ENCODE results near the gene NKD2. TPM values are rescaled to one million over a fixed set of nuclear protein-coding genes. Genes with fewer than 3 reads are reported as not detected.
"Not testable (repeated sequence)": the region's sequence is repeated elsewhere in the genome, so short reads cannot be mapped to it uniquely, and the experiment has no call there.

NKD2 gene
- total RNA-seq, 2 donors from 2014 or later: 1.4 to 1.5 TPM

DNA sequence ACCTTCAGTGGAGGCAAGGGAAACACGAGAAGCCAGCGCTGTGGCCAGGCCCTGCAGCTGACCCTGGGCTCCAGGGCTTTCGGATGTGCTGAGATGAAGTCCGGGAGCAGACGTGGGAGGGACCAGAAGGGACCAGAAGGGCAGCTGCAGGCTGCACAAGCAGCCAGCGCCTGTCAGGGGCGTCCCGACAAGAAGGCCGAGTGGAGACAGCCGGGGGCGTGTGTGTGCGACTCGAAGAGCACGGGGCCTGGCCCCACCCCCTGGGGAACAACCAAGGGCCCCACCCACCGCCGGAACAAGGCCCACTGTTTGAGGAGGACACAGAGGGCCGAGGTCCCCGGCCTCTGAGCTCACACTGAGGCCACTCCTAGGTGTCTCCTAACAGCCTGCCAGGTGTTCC, 71.8 kb downstream of the NKD2 start:
- H3K27ac ChIP-seq: no peak overlapping the region
- no peaks in the 10 kb centered on the region for H3K4me1 ChIP-seq (ENCODE audit: control insufficient read depth in 1 of 2, low read depth in 2 of 2)
- no peak overlapping the region for H3K4me3 ChIP-seq
- H3K9me3 ChIP-seq: no peaks in the 10 kb centered on the region
- H3K27me3 ChIP-seq (replicated peaks; ENCODE audit: insufficient read depth): no peaks in the 10 kb centered on the region
- no peak for DNase-seq (ENCODE audit: low spot score)
- TF ChIP-seq, protein P1, sequence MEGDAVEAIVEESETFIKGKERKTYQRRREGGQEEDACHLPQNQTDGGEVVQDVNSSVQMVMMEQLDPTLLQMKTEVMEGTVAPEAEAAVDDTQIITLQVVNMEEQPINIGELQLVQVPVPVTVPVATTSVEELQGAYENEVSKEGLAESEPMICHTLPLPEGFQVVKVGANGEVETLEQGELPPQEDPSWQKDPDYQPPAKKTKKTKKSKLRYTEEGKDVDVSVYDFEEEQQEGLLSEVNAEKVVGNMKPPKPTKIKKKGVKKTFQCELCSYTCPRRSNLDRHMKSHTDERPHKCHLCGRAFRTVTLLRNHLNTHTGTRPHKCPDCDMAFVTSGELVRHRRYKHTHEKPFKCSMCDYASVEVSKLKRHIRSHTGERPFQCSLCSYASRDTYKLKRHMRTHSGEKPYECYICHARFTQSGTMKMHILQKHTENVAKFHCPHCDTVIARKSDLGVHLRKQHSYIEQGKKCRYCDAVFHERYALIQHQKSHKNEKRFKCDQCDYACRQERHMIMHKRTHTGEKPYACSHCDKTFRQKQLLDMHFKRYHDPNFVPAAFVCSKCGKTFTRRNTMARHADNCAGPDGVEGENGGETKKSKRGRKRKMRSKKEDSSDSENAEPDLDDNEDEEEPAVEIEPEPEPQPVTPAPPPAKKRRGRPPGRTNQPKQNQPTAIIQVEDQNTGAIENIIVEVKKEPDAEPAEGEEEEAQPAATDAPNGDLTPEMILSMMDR (IDR thresholded peaks at IDR 0.05): no peak
- ATAC-seq (ENCODE audit: insufficient number of reproducible peaks, low FRiP score, low read depth): no peak
- H3K36me3 ChIP-seq: peaks cover 11% of the 10 kb centered on the region

DNA sequence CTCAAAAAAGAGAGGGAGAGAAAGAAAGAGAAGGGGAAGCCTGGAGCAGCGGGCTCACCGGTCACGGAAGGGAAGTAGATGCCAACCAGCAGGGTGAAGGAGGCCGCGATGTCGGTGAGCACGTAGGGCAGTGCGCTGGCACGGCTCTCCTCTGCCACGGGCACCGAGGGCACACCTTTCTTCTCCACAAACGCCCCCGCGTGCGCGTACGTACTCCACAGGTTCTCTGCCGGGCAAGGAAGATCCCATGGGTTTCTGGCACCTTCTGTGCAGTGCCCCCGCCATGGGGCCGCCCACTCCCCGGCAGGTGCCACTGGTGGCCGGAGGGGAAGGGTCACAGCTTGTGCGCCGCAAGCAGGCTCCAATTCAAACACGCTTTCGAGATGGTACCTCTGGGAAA, 72.9 kb downstream of the NKD2 start:
- no peaks in the 10 kb centered on the region for H3K4me1 ChIP-seq (ENCODE audit: control insufficient read depth in 1 of 2, low read depth in 2 of 2)
- no peak overlapping the region for H3K27ac ChIP-seq
- H3K9me3 ChIP-seq: no peaks in the 10 kb centered on the region
- DNase-seq (ENCODE audit: low spot score) (no peak), ATAC-seq (ENCODE audit: insufficient number of reproducible peaks, low FRiP score, low read depth) (no peak)
- peaks cover 11% of the 10 kb centered on the region for H3K36me3 ChIP-seq
- no peak overlapping the region for H3K4me3 ChIP-seq
- no peaks in the 10 kb centered on the region for H3K27me3 ChIP-seq (replicated peaks; ENCODE audit: insufficient read depth)
- TF ChIP-seq, protein P1 (IDR thresholded peaks at IDR 0.05): no peak

DNA sequence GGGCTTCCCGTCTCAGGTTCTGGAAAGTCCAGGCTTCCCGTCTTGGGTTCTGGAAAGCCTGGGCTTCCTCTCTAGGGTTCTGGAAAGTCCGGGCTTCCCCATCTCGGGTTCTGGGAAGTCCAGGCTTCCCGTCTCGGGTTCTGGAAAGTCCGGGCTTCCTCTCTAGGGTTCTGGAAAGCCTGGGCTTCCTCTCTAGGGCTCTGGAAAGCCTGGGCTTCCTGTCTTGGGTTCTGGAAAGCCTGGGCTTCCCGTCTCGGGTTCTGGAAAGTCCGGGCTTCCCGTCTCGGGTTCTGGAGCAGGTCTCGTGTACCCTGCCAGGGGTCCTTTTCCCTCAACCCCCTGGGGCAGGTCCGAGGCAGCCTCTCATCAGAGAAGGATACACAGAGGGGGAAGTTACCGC, 74.4 kb downstream of the NKD2 start:
- H3K9me3 ChIP-seq; H3K4me3 ChIP-seq; H3K27me3 ChIP-seq (replicated peaks; ENCODE audit: insufficient read depth); H3K4me1 ChIP-seq (ENCODE audit: control insufficient read depth in 1 of 2, low read depth in 2 of 2); ATAC-seq (ENCODE audit: insufficient number of reproducible peaks, low FRiP score, low read depth); DNase-seq (ENCODE audit: low spot score); H3K27ac ChIP-seq: not testable (repeated sequence)
- peaks cover 11% of the 10 kb centered on the region for H3K36me3 ChIP-seq

DNA sequence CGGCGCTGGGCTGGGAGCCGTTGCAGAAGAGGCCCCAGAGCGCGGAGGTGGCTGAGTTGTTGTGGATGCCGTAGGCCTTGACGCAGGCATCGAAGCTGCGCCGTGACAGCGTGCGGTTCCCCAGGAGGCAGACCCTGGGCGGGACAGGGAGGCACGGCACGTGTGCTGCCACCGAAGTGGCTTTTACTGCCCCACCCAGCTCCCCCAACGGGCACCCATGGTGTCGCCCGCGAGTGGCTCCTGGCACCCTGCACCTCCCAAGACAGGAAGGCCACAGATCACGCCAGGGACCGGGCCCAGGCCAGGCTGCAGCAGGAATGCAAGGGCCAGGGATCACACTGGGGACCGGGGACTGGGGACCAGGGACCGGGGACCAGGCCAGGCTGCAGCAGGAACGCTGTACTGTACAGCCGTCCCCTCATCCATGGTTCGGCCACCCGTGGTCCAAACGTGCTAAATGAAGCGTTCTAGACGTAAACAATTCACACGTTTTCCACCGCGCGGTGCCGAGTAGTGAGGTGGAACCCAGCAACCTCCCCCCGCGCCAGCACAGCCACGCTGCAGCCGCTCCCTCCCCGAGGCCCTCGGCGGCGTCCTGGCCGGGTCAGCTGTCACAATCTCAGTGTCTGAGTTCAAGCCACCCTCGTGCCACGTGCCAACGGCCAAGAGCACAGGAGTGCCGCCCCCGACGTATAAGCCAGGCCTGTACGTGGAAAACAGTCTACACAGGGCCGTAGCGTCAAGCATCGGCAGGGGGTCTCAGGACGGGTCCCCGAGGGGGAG, 75.4 kb downstream of the NKD2 start:
- DNase-seq (ENCODE audit: low spot score) (no peak), ATAC-seq (ENCODE audit: insufficient number of reproducible peaks, low FRiP score, low read depth) (no peak)
- H3K27me3 ChIP-seq (replicated peaks; ENCODE audit: insufficient read depth): no peaks in the 10 kb centered on the region
- peaks cover 11% of the 10 kb centered on the region for H3K36me3 ChIP-seq
- H3K27ac ChIP-seq: no peak overlapping the region
- no peaks in the 10 kb centered on the region for H3K9me3 ChIP-seq
- no peak overlapping the region for H3K4me3 ChIP-seq
- TF ChIP-seq, protein P1 (IDR thresholded peaks at IDR 0.05): no peak
- no peaks in the 10 kb centered on the region for H3K4me1 ChIP-seq (ENCODE audit: control insufficient read depth in 1 of 2, low read depth in 2 of 2)

DNA sequence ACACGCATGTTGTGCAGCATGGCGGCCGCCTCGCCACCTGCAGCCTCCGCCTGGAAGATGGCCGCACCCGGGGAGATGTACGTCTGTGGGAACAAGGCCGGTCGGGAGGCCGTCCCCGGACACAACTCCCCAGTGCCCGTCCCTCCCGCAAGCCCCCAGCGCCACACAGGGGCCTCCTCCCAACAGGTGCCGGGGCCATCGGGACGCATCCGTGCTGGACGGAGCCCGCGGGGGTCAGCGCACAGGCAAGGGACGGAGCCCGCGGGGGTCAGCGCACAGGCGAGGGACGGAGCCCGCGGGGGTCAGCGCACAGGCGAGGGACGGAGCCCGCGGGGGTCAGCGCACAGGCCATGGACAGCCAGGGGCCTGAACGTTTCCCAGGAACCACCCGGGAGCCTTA, 76.8 kb downstream of the NKD2 start:
- no peak overlapping the region for H3K4me3 ChIP-seq
- no peak overlapping the region for H3K27ac ChIP-seq
- DNase-seq (ENCODE audit: low spot score) (no peak), ATAC-seq (ENCODE audit: insufficient number of reproducible peaks, low FRiP score, low read depth) (no peak)
- H3K9me3 ChIP-seq: no peaks in the 10 kb centered on the region
- no peaks in the 10 kb centered on the region for H3K4me1 ChIP-seq (ENCODE audit: control insufficient read depth in 1 of 2, low read depth in 2 of 2)
- TF ChIP-seq, protein P1 (IDR thresholded peaks at IDR 0.05): no peak
- H3K27me3 ChIP-seq (replicated peaks; ENCODE audit: insufficient read depth): no peaks in the 10 kb centered on the region
- H3K36me3 ChIP-seq: peaks cover 11% of the 10 kb centered on the region

DNA sequence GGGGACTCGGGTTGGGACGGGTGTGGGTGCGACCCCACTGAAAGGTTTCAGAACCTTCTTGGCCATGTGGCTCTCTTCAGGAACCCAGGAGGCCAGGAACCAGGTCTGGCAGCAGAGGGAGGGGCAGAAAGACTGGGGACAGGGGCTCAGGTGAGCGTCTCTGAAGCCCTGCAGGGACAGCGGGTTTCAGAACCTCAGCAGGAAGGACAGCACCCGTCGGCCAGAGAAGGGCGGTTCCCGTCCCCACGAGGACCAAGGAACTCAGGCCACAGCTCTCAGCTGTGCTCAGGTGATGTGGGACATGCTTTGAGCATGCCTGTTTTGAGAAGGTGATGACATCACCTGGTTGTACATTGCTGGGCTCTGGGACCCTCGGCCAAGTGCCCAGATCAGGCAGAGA, 77.5 kb downstream of the NKD2 start:
- TF ChIP-seq, protein P1 (IDR thresholded peaks at IDR 0.05): no peak
- no peak for DNase-seq (ENCODE audit: low spot score)
- Histone ChIP-seq H3K9me3 (no peaks in the 10 kb centered on the region), H3K36me3 (peaks cover 11% of the 10 kb centered on the region), H3K4me1 (ENCODE audit: control insufficient read depth in 1 of 2, low read depth in 2 of 2) (no peaks in the 10 kb centered on the region), H3K4me3 (no peak overlapping the region), H3K27me3 (replicated peaks; ENCODE audit: insufficient read depth) (no peaks in the 10 kb centered on the region), H3K27ac (no peak overlapping the region)
- no peak for ATAC-seq (ENCODE audit: insufficient number of reproducible peaks, low FRiP score, low read depth)

All from thoracic aorta (tissue), 2 donors.